ENCODE measurements around the gene VGLL4. TPM values are rescaled to one million over a fixed set of nuclear protein-coding genes. Genes with fewer than 3 reads are reported as not detected.
A peak's percentile ranks its signal among the peaks of the same experiment; 100 is the strongest.

Gene VGLL4
- polyA plus RNA-seq, 3 donors = 8.5 to 13.2 (median 10.0) TPM

- TF ChIP-seq, protein P1, sequence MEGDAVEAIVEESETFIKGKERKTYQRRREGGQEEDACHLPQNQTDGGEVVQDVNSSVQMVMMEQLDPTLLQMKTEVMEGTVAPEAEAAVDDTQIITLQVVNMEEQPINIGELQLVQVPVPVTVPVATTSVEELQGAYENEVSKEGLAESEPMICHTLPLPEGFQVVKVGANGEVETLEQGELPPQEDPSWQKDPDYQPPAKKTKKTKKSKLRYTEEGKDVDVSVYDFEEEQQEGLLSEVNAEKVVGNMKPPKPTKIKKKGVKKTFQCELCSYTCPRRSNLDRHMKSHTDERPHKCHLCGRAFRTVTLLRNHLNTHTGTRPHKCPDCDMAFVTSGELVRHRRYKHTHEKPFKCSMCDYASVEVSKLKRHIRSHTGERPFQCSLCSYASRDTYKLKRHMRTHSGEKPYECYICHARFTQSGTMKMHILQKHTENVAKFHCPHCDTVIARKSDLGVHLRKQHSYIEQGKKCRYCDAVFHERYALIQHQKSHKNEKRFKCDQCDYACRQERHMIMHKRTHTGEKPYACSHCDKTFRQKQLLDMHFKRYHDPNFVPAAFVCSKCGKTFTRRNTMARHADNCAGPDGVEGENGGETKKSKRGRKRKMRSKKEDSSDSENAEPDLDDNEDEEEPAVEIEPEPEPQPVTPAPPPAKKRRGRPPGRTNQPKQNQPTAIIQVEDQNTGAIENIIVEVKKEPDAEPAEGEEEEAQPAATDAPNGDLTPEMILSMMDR (IDR thresholded peaks at IDR 0.05) = no peak
- Histone ChIP-seq H3K9ac (ENCODE audit: insufficient read depth, low read length, poor library complexity, severe bottlenecking) (no peak overlapping the region), H3K4me1 (ENCODE audit: control insufficient read depth in 1 of 2, insufficient read depth in 2 of 2, low read length in 2 of 2) (no peaks in the 10 kb centered on the region), H2AFZ (ENCODE audit: insufficient read depth, low read depth, low read length, poor library complexity, severe bottlenecking) (no peak overlapping the region), H3K36me3 (replicated peaks in 1 of 2; ENCODE audit: control insufficient read depth in 1 of 2, insufficient read depth in 2 of 2, low read length in 2 of 2) (peaks cover 6 to 48% of the 10 kb centered on the region in 2 donors), H4K20me1 (ENCODE audit: insufficient read depth, low read length) (peaks cover 66% of the 10 kb centered on the region), H3K4me2 (replicated peaks; ENCODE audit: extremely low read depth, low read length, poor library complexity, severe bottlenecking) (no peak overlapping the region), H3K4me3 (replicated peaks in 1 of 3; ENCODE audit: low read depth in 2 of 3, low read length in 3 of 3) (no peak overlapping the region), H3K9me3 (replicated peaks in 1 of 2; ENCODE audit: control insufficient read depth in 1 of 2, insufficient read depth in 1 of 2, low read length in 2 of 2) (no peaks in the 10 kb centered on the region), H3K79me2 (ENCODE audit: insufficient read depth, low read length) (peaks cover 3% of the 10 kb centered on the region), H3K27me3 (ENCODE audit: control insufficient read depth in 2 of 2, insufficient read depth in 2 of 2, low read length in 2 of 2) (no peaks in the 10 kb centered on the region), H3K27ac (ENCODE audit: low read depth in 1 of 2, low read length in 2 of 2) (peak overlapping the region in 1 of 2 donors; percentile 8)
- intact Hi-C loops (cut with micrococcal nuclease) = no loop called here
- 91% methylated on average over 4 of the region's 5 CpGs for WGBS (ENCODE audit: insufficient coverage)
- Mint-ChIP-seq H3K4me3 (no peak overlapping the region), H3K27ac (peak overlapping the region in 1 of 7 donors; percentile 1), H3K27me3 (ENCODE audit: low read depth in 3 of 3) (no peaks in the 10 kb centered on the region), H3K36me3 (peaks cover 41 to 57% of the 10 kb centered on the region in 2 donors), H3K9me3 (peaks cover 0 to 11% (median 4%) of the 10 kb centered on the region in 7 donors), H3K4me1 (peaks cover 14% of the 10 kb centered on the region)
- no peak for DNase-seq
Measured at GRCh38 chr3:11510356-11510755, 133.4 kb downstream of the VGLL4 start.

DNA sequence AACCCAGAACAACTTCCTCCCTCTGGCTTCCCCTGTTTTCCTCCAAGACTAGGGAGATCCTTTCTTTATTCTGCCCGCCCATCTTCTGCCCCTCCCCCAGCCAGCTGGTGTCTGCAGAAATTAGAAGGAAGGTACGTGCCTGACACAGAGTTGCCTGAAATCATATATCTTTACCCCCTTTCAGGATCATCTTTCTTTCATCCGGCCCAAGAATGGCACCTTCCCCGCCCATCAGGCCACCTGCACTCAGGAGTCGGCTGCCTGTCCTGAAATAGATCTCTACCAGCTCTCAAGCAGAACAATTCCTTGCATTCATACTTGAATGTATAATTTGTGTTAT, 133.7 kb downstream of the VGLL4 start:
- Histone ChIP-seq H3K4me2 (replicated peaks; ENCODE audit: extremely low read depth, low read length, poor library complexity, severe bottlenecking) (no peak overlapping the region), H3K4me1 (ENCODE audit: control insufficient read depth in 1 of 2, insufficient read depth in 2 of 2, low read length in 2 of 2) (no peaks in the 10 kb centered on the region), H3K27ac (ENCODE audit: low read depth in 1 of 2, low read length in 2 of 2) (peak overlapping the region in 1 of 2 donors; percentile 8), H3K36me3 (replicated peaks in 1 of 2; ENCODE audit: control insufficient read depth in 1 of 2, insufficient read depth in 2 of 2, low read length in 2 of 2) (peaks cover 6 to 52% of the 10 kb centered on the region in 2 donors), H3K79me2 (ENCODE audit: insufficient read depth, low read length) (peaks cover 3% of the 10 kb centered on the region), H3K27me3 (ENCODE audit: control insufficient read depth in 2 of 2, insufficient read depth in 2 of 2, low read length in 2 of 2) (no peaks in the 10 kb centered on the region), H4K20me1 (ENCODE audit: insufficient read depth, low read length) (peaks cover 66% of the 10 kb centered on the region), H3K4me3 (replicated peaks in 1 of 3; ENCODE audit: low read depth in 2 of 3, low read length in 3 of 3) (no peak overlapping the region), H3K9ac (ENCODE audit: insufficient read depth, low read length, poor library complexity, severe bottlenecking) (no peak overlapping the region), H2AFZ (ENCODE audit: insufficient read depth, low read depth, low read length, poor library complexity, severe bottlenecking) (no peak overlapping the region), H3K9me3 (replicated peaks in 1 of 2; ENCODE audit: control insufficient read depth in 1 of 2, insufficient read depth in 1 of 2, low read length in 2 of 2) (no peaks in the 10 kb centered on the region)
- H3K27ac Mint-ChIP-seq = peak overlapping the region in 2 of 7 donors; percentile 1 to 21
- TF ChIP-seq, protein P1 (IDR thresholded peaks at IDR 0.05) = no peak
- H3K4me3 Mint-ChIP-seq = no peak overlapping the region
- peaks cover 0 to 11% (median 4%) of the 10 kb centered on the region in 7 donors for H3K9me3 Mint-ChIP-seq
- peaks cover 14% of the 10 kb centered on the region for H3K4me1 Mint-ChIP-seq
- H3K27me3 Mint-ChIP-seq (ENCODE audit: low read depth in 3 of 3) = no peaks in the 10 kb centered on the region
- intact Hi-C loops (cut with micrococcal nuclease) = no loop called here
- peaks cover 39 to 53% of the 10 kb centered on the region in 2 donors for H3K36me3 Mint-ChIP-seq
- no peak for DNase-seq
- WGBS (ENCODE audit: insufficient coverage) = no CpG with 5 or more reads among the region's 5 CpGs
